SH-SY5Y (cell line): ENCODE data around the gene NINL.

Experiments
- GATA2 ChIP-seq: IDR thresholded peaks from 2 replicates; pipeline ENCODE4 v1.6.1; 2011; ENCODE audit warnings: mild to moderate bottlenecking, low read depth, low read length
- GATA3 ChIP-seq: IDR thresholded peaks from 2 replicates; pipeline ENCODE4 v1.6.1; 2011; ENCODE audit warnings: low read depth, mild to moderate bottlenecking, low read length, moderate library complexity

GRCh38 chr20:25510721-25511120 lies 74.6 kb downstream of the NINL start:
- no peak for TF ChIP-seq GATA2
- TF ChIP-seq GATA3: no peak
